Testis (tissue), 3 donors: ENCODE measurements around the gene DMD. TPM values are rescaled to one million over a fixed set of nuclear protein-coding genes. Genes with fewer than 3 reads are reported as not detected.

Source experiments
- DNase-seq: peaks from one replicate; pipeline ENCODE4 v3.0.0-alpha.2; 2019
- H3K27ac ChIP-seq, 2 donors: fragments of 200-600 bp; sonication (generic); one replicate each; pipeline ENCODE4 v1.5.1; 2019
- H3K27me3 ChIP-seq: fragments of 200-600 bp; sonication (generic); one replicate; pipeline ENCODE4 v1.5.1; 2019
- H3K36me3 ChIP-seq: fragments of 200-600 bp; sonication (generic); one replicate; pipeline ENCODE4 v1.5.1; 2017; ENCODE audit warnings: low read depth; ENCODE audit errors: missing control alignments
- H3K4me1 ChIP-seq: fragments of 200-600 bp; sonication (generic); one replicate; pipeline ENCODE4 v1.5.1; 2019
- H3K4me3 ChIP-seq, 2 donors: fragments of 200-600 bp; sonication (generic); one replicate each; pipeline ENCODE4 v1.5.1; 2017 to 2019
- H3K9me3 ChIP-seq: fragments of 200-600 bp; sonication (generic); one replicate; pipeline ENCODE4 v1.5.1; 2017
- POLR2A ChIP-seq: fragments of 450-650 bp; IDR thresholded peaks from one replicate; pipeline ENCODE4 v1.6.1; 2017; ENCODE audit warnings: antibody characterized with exemption, mild to moderate bottlenecking, moderate library complexity
- WGBS, 2 donors: methylation state at CpG; one replicate each; pipeline ENCODE4 v1.1.5; 2018; 5-methylcytosine and 5-hydroxymethylcytosine counted together
- intact Hi-C: fragments of 100-400 bp; cut with DNase I; formaldehyde crosslinking; loops from one replicate; pipeline ENCODE4 v1.15.1; 2023; ENCODE audit warnings: low total_unique reads
- polyA plus RNA-seq: library from polyadenylated mRNA; stranded (reverse); fragments of 350-450 nt; fragmentation: Illumina TruSeq; extraction: RNeasy Lipid Tissue Mini Kit (QIAGEN cat#74804); gene quantifications from one replicate; pipeline ENCODE4 v1.2.3, GENCODE V29; 2014; ENCODE audit warnings: low read depth, low replicate concordance; ENCODE audit not compliant: insufficient read depth
- total RNA-seq, 2 donors: library from RNA; depleted of rRNA; stranded (reverse); fragments of >200 nt; gene quantifications; one replicate each; pipeline ENCODE4 v1.2.3, GENCODE V29; 2016
- TF ChIP-seq, protein P1 (sequence below), 3 experiments: fragments of 450-650 bp in 2 of 3; fragments of 200-600 bp in 1 of 3; sonication (generic) in 1 of 3; IDR thresholded peaks; one replicate each; pipeline ENCODE4 v1.5.1; 2016 to 2019; ENCODE audit warnings: antibody characterized with exemption in 3 of 3, mild to moderate bottlenecking in 2 of 3, moderate library complexity in 1 of 3

DMD gene
- total and polyA plus RNA-seq, 3 donors from 2014 or later = 11.3 to 34.1 (median 24.2) TPM

DNA sequence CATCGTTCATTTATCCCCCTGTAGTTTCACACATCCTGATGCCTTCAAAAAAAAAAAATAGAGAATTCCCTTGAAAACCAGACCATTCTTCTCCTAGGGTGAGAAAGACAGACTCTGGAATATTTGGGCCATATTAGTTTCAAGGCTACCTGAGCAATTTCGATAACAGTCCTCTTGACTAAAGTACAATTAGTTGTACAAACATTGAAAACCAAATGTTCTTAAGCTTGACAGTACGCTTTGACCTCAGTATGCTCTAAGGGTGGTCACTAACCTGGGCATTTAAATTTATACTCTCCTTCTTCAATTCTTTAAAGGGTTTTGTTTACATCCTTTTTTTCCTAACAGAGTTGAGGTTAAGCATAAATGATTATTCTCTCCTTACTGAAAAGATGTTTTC lies 1774.9 kb downstream of the DMD start:
- intact Hi-C loops = no loop called here
- no peaks in the 10 kb centered on the region for H3K36me3 ChIP-seq
- H3K9me3 ChIP-seq = no peaks in the 10 kb centered on the region
- H3K4me3 ChIP-seq = no peak overlapping the region
- no peak for DNase-seq
- no peaks in the 10 kb centered on the region for H3K4me1 ChIP-seq
- no peaks in the 10 kb centered on the region for H3K27me3 ChIP-seq
- TF ChIP-seq, protein P1, sequence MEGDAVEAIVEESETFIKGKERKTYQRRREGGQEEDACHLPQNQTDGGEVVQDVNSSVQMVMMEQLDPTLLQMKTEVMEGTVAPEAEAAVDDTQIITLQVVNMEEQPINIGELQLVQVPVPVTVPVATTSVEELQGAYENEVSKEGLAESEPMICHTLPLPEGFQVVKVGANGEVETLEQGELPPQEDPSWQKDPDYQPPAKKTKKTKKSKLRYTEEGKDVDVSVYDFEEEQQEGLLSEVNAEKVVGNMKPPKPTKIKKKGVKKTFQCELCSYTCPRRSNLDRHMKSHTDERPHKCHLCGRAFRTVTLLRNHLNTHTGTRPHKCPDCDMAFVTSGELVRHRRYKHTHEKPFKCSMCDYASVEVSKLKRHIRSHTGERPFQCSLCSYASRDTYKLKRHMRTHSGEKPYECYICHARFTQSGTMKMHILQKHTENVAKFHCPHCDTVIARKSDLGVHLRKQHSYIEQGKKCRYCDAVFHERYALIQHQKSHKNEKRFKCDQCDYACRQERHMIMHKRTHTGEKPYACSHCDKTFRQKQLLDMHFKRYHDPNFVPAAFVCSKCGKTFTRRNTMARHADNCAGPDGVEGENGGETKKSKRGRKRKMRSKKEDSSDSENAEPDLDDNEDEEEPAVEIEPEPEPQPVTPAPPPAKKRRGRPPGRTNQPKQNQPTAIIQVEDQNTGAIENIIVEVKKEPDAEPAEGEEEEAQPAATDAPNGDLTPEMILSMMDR (IDR thresholded peaks at IDR 0.05) = no peak
- TF ChIP-seq POLR2A = no peak
- H3K27ac ChIP-seq = no peak overlapping the region
- WGBS, 2 donors = 54 to 68% methylated on average over 3 of the region's 3 CpGs

DNA sequence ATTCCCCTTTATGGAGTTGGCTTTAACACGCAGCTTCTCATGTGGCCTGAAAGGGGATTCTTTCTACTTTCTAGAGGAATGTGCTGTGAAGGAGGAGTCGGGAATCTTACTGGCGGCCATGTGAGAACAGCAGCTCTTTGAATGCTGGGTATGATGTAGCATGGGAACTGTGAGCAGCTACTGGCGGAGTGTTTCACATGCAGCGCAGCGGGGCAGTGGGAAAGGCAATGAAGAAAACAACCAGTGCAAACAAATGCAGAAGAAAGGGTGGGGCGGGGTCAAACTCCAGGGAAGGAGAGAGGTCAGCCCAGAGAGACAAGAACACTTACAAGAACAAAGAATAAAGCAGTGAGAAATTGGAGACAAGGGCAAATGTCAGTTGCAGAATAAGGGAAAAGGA lies 1775.8 kb downstream of the DMD start:
- intact Hi-C loops = no loop called here
- WGBS, 2 donors = 76 to 91% methylated on average over 7 of the region's 7 CpGs
- H3K9me3 ChIP-seq = no peaks in the 10 kb centered on the region
- no peak overlapping the region for H3K4me3 ChIP-seq
- no peaks in the 10 kb centered on the region for H3K4me1 ChIP-seq
- no peak for TF ChIP-seq POLR2A
- TF ChIP-seq, protein P1 (IDR thresholded peaks at IDR 0.05) = no peak
- peak; percentile 14 for DNase-seq
- no peaks in the 10 kb centered on the region for H3K27me3 ChIP-seq
- H3K36me3 ChIP-seq = no peaks in the 10 kb centered on the region
- no peak overlapping the region for H3K27ac ChIP-seq

DNA sequence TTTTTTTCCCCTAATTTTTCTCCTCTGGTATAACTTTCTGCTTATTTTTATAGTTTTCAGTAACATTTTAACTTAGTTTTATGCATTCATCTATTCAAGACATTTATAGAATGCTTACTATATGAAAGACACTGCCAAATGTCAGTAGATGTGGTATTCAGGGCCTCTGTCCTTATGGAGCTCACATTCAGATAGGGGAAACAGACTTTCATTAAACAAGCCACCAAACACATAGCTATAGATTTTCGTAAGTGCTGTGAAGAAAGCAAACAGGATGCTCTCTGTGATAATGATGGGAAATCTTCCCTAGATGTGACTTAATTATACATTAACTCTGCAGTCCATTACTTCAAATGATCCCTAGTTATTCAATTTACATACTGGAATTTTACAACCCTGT lies 1777.5 kb downstream of the DMD start:
- 100% methylated on average over 1 of the region's 1 CpG for WGBS, 2 donors
- Histone ChIP-seq H3K4me3 (no peak overlapping the region), H3K27me3 (no peaks in the 10 kb centered on the region), H3K36me3 (no peaks in the 10 kb centered on the region), H3K27ac (no peak overlapping the region), H3K4me1 (no peaks in the 10 kb centered on the region), H3K9me3 (no peaks in the 10 kb centered on the region)
- intact Hi-C loops = no loop called here
- DNase-seq = no peak
- no peak for TF ChIP-seq POLR2A
- TF ChIP-seq, protein P1 (IDR thresholded peaks at IDR 0.05) = no peak

DNA sequence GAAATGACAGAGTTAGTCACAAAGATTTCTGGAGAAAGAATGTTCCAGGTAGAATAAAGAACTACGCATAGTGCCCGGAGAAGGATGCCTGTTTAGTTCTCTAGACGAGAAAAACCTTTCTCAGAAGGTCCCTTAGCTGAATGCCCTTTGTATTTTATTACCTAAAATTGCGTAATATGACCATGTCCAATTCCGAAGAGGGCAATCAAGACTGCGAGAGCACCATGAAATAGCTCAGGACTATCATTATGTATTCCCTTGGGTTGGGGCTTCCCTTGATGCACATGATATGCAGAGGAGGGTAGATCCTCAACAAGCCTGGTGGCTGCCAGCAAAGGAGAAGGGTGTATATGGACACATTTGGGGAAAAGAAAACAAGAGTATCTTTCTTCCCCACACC lies 1781.4 kb downstream of the DMD start:
- Histone ChIP-seq H3K4me1 (no peaks in the 10 kb centered on the region), H3K9me3 (no peaks in the 10 kb centered on the region), H3K27me3 (no peaks in the 10 kb centered on the region), H3K36me3 (no peaks in the 10 kb centered on the region), H3K27ac (no peak overlapping the region), H3K4me3 (no peak overlapping the region)
- WGBS, 2 donors = 98% methylated on average over 6 of the region's 6 CpGs
- no peak for DNase-seq
- intact Hi-C loops = no loop called here
- TF ChIP-seq, protein P1 (IDR thresholded peaks at IDR 0.05) = no peak
- no peak for TF ChIP-seq POLR2A

DNA sequence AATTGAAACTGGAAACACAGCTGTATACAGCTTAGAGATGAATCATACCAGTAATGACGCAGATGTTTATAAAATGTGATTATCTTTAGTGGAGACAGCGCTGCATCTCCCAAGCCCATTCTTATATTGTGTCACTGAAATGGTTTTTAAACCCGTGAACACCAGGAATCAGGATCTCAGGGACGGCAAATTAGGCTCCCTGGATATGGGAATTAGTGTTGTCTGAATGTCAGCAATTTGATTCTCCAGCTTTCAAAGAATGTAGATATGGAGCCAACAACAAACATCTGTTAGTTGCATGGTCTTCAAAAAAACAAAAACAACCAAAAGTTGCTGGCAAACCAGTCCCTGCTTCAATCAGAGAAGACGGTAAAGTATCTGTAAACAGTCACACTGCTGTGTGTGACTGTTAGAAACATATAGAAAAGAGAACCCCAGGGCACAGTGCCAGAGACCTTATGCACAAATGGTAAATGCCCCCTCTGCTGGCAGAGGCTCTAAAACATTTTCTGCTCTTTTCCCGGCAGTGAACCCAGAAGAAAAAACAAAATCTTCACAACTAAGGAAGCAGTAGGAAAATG lies 1787.7 kb downstream of the DMD start:
- Histone ChIP-seq H3K27me3 (no peaks in the 10 kb centered on the region), H3K27ac (no peak overlapping the region), H3K36me3 (no peaks in the 10 kb centered on the region), H3K4me3 (no peak overlapping the region), H3K9me3 (no peaks in the 10 kb centered on the region), H3K4me1 (no peaks in the 10 kb centered on the region)
- intact Hi-C loops = no loop called here
- TF ChIP-seq, protein P1 (IDR thresholded peaks at IDR 0.05) = no peak
- TF ChIP-seq POLR2A = no peak
- WGBS, 2 donors = 38 to 43% methylated on average over 6 of the region's 6 CpGs
- peak; percentile 51 for DNase-seq
